Measurements from ENCODE around the gene PDE4D. TPM values are rescaled to one million over a fixed set of nuclear protein-coding genes. Genes with fewer than 3 reads are reported as not detected.

Gene PDE4D
- total and polyA plus RNA-seq, 2 donors (not counting 1 experiment from before 2014, with no cell fraction given): 14.9 to 171 TPM

DNA sequence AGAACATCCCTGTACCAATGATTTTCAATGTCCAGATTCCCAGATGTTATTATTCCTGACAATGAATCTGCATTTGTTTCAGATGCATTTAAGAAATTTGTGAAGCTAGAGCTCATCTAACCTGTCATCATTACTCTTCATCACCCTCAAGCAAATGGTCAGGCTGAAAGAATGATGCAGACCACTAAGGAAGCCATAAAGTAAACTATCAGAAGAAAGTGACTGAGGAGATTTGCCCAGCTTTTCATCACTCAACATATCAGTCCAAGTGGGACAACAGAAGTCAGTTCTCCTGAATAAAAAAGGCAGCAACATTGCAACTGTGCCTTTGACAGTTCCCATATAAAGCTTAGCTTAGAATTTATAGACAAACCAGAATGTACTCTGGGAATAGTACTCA is 419.9 kb downstream of the PDE4D start:
- Mint-ChIP-seq H3K27ac (no peak overlapping the region), H3K27me3 (no peaks in the 10 kb centered on the region), H3K4me1 (no peaks in the 10 kb centered on the region), H3K4me3 (no peak overlapping the region), H3K9me3 (ENCODE audit: insufficient read depth) (no peaks in the 10 kb centered on the region)
- no peaks in the 10 kb centered on the region for H4K20me1 ChIP-seq (ENCODE audit: control insufficient read depth, insufficient read depth, low read length, poor library complexity, severe bottlenecking)
- no peaks in the 10 kb centered on the region for H3K4me1 ChIP-seq (ENCODE audit: control insufficient read depth in 2 of 2, insufficient read depth in 2 of 2, low read length in 2 of 2)
- intact Hi-C loops (cut with micrococcal nuclease): no loop called here
- H3K27ac ChIP-seq (ENCODE audit: low read length in 2 of 2): no peak overlapping the region
- ChIA-PET CTCF (interaction anchor here (0.8 kb wide), 1 partner anchor 9 kb away, joined by 4 read pairs; no protein-coding TSS in a partner anchor), POLR2A (no interaction called here)
- no peaks in the 10 kb centered on the region for H3K79me2 ChIP-seq (ENCODE audit: control insufficient read depth, insufficient read depth, low read length)
- TF ChIP-seq EZH2 (IDR thresholded peaks at IDR 0.05; ENCODE audit: borderline replicate concordance, insufficient read depth, low read depth, low read length, poor library complexity, severe bottlenecking): no peak
- TF ChIP-seq, protein P1, sequence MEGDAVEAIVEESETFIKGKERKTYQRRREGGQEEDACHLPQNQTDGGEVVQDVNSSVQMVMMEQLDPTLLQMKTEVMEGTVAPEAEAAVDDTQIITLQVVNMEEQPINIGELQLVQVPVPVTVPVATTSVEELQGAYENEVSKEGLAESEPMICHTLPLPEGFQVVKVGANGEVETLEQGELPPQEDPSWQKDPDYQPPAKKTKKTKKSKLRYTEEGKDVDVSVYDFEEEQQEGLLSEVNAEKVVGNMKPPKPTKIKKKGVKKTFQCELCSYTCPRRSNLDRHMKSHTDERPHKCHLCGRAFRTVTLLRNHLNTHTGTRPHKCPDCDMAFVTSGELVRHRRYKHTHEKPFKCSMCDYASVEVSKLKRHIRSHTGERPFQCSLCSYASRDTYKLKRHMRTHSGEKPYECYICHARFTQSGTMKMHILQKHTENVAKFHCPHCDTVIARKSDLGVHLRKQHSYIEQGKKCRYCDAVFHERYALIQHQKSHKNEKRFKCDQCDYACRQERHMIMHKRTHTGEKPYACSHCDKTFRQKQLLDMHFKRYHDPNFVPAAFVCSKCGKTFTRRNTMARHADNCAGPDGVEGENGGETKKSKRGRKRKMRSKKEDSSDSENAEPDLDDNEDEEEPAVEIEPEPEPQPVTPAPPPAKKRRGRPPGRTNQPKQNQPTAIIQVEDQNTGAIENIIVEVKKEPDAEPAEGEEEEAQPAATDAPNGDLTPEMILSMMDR (IDR thresholded peaks at IDR 0.05): no peak
- DNase-seq (no peak), ATAC-seq (ENCODE audit: low read depth) (no peak)
- no peak overlapping the region for H2AFZ ChIP-seq (ENCODE audit: insufficient read depth, low read depth, low read length, poor library complexity, severe bottlenecking)
- no peak overlapping the region for H3K9ac ChIP-seq (ENCODE audit: low read length)
- H3K4me2 ChIP-seq (replicated peaks; ENCODE audit: low read depth, low read length, poor library complexity, severe bottlenecking): no peak overlapping the region
- no peak overlapping the region for H3K4me3 ChIP-seq (ENCODE audit: control extremely low read depth in 1 of 5, extremely low read depth in 1 of 5, insufficient read depth in 1 of 5, low read depth in 2 of 5, low read length in 4 of 5)
- no peaks in the 10 kb centered on the region for H3K36me3 ChIP-seq (replicated peaks in 1 of 2; ENCODE audit: control extremely low read depth in 1 of 2, control insufficient read depth in 1 of 2, extremely low read depth in 1 of 2, insufficient read depth in 2 of 2, low read length in 1 of 2)
- H3K27me3 ChIP-seq (replicated peaks in 1 of 4; ENCODE audit: control extremely low read depth in 1 of 4, control insufficient read depth in 3 of 4, insufficient read depth in 4 of 4, low read length in 3 of 4): no peaks in the 10 kb centered on the region
- H3K9me3 ChIP-seq (ENCODE audit: control extremely low read depth in 1 of 3, control insufficient read depth in 2 of 3, insufficient read depth in 1 of 3, low read length in 2 of 3): no peaks in the 10 kb centered on the region

DNA sequence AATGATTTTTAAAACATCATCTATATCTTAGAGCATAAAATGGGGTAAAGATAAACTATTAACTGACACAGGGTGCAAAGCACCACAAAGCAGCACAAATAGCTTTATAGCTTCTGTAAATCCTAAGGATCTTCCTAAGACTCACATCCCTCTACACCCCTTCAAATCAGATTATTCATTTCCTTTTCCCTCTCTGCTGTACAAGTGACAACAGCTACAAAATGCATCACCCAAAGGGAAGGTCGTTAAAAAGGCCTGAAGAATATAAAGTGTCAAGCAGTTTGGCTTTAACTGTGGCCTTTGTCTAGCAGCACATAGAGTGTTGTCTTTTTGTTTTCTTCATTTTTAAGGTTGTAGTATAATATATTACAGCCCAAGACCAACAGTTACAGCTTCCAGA is 422.1 kb downstream of the PDE4D start:
- no peak for DNase-seq
- H3K4me1 Mint-ChIP-seq: no peaks in the 10 kb centered on the region
- no peak overlapping the region for H3K4me2 ChIP-seq (replicated peaks; ENCODE audit: low read depth, low read length, poor library complexity, severe bottlenecking)
- no peak overlapping the region for H3K27ac ChIP-seq (ENCODE audit: low read length in 2 of 2)
- ATAC-seq (ENCODE audit: low read depth): no peak
- H3K9ac ChIP-seq (ENCODE audit: low read length): no peak overlapping the region
- H2AFZ ChIP-seq (ENCODE audit: insufficient read depth, low read depth, low read length, poor library complexity, severe bottlenecking): no peak overlapping the region
- no peak overlapping the region for H3K4me3 Mint-ChIP-seq
- H3K36me3 ChIP-seq (replicated peaks in 1 of 2; ENCODE audit: control extremely low read depth in 1 of 2, control insufficient read depth in 1 of 2, extremely low read depth in 1 of 2, insufficient read depth in 2 of 2, low read length in 1 of 2): no peaks in the 10 kb centered on the region
- no peak overlapping the region for H3K4me3 ChIP-seq (ENCODE audit: control extremely low read depth in 1 of 5, extremely low read depth in 1 of 5, insufficient read depth in 1 of 5, low read depth in 2 of 5, low read length in 4 of 5)
- H3K27me3 Mint-ChIP-seq: no peaks in the 10 kb centered on the region
- WGBS (ENCODE audit: insufficient coverage): no CpG with 5 or more reads among the region's 1 CpG
- H4K20me1 ChIP-seq (ENCODE audit: control insufficient read depth, insufficient read depth, low read length, poor library complexity, severe bottlenecking): no peaks in the 10 kb centered on the region
- ChIA-PET CTCF (interaction anchor here (0.6 kb wide), 1 partner anchor 20 kb away, joined by 3 read pairs; no protein-coding TSS in a partner anchor), POLR2A (no interaction called here)
- intact Hi-C loops (cut with micrococcal nuclease): no loop called here
- H3K4me1 ChIP-seq (ENCODE audit: control insufficient read depth in 2 of 2, insufficient read depth in 2 of 2, low read length in 2 of 2): no peaks in the 10 kb centered on the region
- TF ChIP-seq, protein P1 (IDR thresholded peaks at IDR 0.05): no peak
- no peak for TF ChIP-seq EZH2 (IDR thresholded peaks at IDR 0.05; ENCODE audit: borderline replicate concordance, insufficient read depth, low read depth, low read length, poor library complexity, severe bottlenecking)
- H3K27ac Mint-ChIP-seq: no peak overlapping the region
- no peaks in the 10 kb centered on the region for H3K9me3 ChIP-seq (ENCODE audit: control extremely low read depth in 1 of 3, control insufficient read depth in 2 of 3, insufficient read depth in 1 of 3, low read length in 2 of 3)
- H3K27me3 ChIP-seq (replicated peaks in 1 of 4; ENCODE audit: control extremely low read depth in 1 of 4, control insufficient read depth in 3 of 4, insufficient read depth in 4 of 4, low read length in 3 of 4): no peaks in the 10 kb centered on the region
- H3K9me3 Mint-ChIP-seq (ENCODE audit: insufficient read depth): no peaks in the 10 kb centered on the region
- H3K79me2 ChIP-seq (ENCODE audit: control insufficient read depth, insufficient read depth, low read length): no peaks in the 10 kb centered on the region
